Vagina (tissue), 2 donors: Measurements from ENCODE around the gene PLEKHA5. TPM values are rescaled to one million over a fixed set of nuclear protein-coding genes. Genes with fewer than 3 reads are reported as not detected.
"Not testable (repeated sequence)": the region's sequence is repeated elsewhere in the genome, so short reads cannot be mapped to it uniquely, and the experiment has no call there.

ENCODE experiments used
- DNase-seq, 2 donors: peaks; one replicate each; pipeline ENCODE4 v3.0.0-alpha.2; 2017; ENCODE audit errors: extremely low spot score in 2 of 2
- H3K27ac ChIP-seq: fragments of 200-600 bp; sonication (generic); one replicate; pipeline ENCODE4 v1.5.1; 2019
- H3K27me3 ChIP-seq: fragments of 200-600 bp; sonication (generic); one replicate; pipeline ENCODE4 v1.5.1; 2019
- H3K36me3 ChIP-seq, 2 donors: fragments of 200-600 bp; sonication (generic); one replicate each; pipeline ENCODE4 v1.5.1; 2017 to 2019
- H3K4me1 ChIP-seq: fragments of 200-600 bp; sonication (generic); one replicate; pipeline ENCODE4 v1.5.1; 2019
- H3K4me3 ChIP-seq, 2 donors: fragments of 200-600 bp; sonication (generic); 1 replicate in 1 of 2; 2 replicates in 1 of 2; pipeline ENCODE4 v1.5.1; 2016 to 2019
- H3K9me3 ChIP-seq: fragments of 200-600 bp; sonication (generic); one replicate; pipeline ENCODE4 v1.5.1; 2019
- CTCF ChIP-seq, 3 experiments: fragments of 450-650 bp in 2 of 3; fragments of 200-600 bp in 1 of 3; sonication (generic) in 1 of 3; IDR thresholded peaks; one replicate each; pipeline ENCODE4 v1.5.1; 2017 to 2019; ENCODE audit warnings: antibody characterized with exemption in 3 of 3, mild to moderate bottlenecking in 2 of 3, moderate library complexity in 2 of 3
- POLR2A ChIP-seq, 2 donors: fragments of 450-650 bp; IDR thresholded peaks; one replicate each; pipeline ENCODE4 v1.6.1; 2017; ENCODE audit warnings: antibody characterized with exemption in 2 of 2, mild to moderate bottlenecking in 2 of 2, moderate library complexity in 2 of 2
- POLR2AphosphoS5 ChIP-seq, 2 donors: sonication (generic); formaldehyde crosslinking; IDR thresholded peaks; one replicate each; pipeline ENCODE4 v1.9.0; 2017; ENCODE audit warnings: antibody characterized with exemption in 2 of 2, mild to moderate bottlenecking in 2 of 2, low read depth in 1 of 2; ENCODE audit not compliant: insufficient read depth in 1 of 2
- intact Hi-C: fragments of 100-400 bp; cut with DNase I; formaldehyde crosslinking; loops from one replicate; pipeline ENCODE4 v1.15.1; 2023
- total RNA-seq: library from RNA; depleted of rRNA; stranded (reverse); fragments of >200 nt; gene quantifications from one replicate; pipeline ENCODE4 v1.2.3, GENCODE V29; 2016

Gene PLEKHA5
- total RNA-seq, 1 donor from 2014 or later = 58.4 TPM

GRCh38 chr12:19166387-19166786, 36.9 kb downstream of the PLEKHA5 start:
- TF ChIP-seq POLR2AphosphoS5 (IDR thresholded peaks at IDR 0.05; ENCODE audit: insufficient read depth in 1 of 2, low read depth in 1 of 2) (no peak), CTCF (IDR thresholded peaks at IDR 0.05) (no peak), POLR2A (IDR thresholded peaks at IDR 0.05) (no peak)
- Histone ChIP-seq H3K36me3 (no peaks in the 10 kb centered on the region), H3K9me3 (no peaks in the 10 kb centered on the region), H3K27me3 (no peaks in the 10 kb centered on the region), H3K4me3 (no peak overlapping the region), H3K4me1 (peaks cover 48% of the 10 kb centered on the region), H3K27ac (no peak overlapping the region)
- no peak for DNase-seq
- intact Hi-C loops = no loop called here

GRCh38 chr12:19166956-19167355, 37.4 kb downstream of the PLEKHA5 start:
- Histone ChIP-seq H3K27ac (no peak overlapping the region), H3K4me3 (no peak overlapping the region), H3K9me3 (no peaks in the 10 kb centered on the region), H3K4me1 (peaks cover 45% of the 10 kb centered on the region), H3K27me3 (no peaks in the 10 kb centered on the region), H3K36me3 (no peaks in the 10 kb centered on the region)
- intact Hi-C loops = no loop called here
- TF ChIP-seq POLR2A (IDR thresholded peaks at IDR 0.05) = no peak
- TF ChIP-seq CTCF (IDR thresholded peaks at IDR 0.05) = no peak
- TF ChIP-seq POLR2AphosphoS5 (IDR thresholded peaks at IDR 0.05; ENCODE audit: insufficient read depth in 1 of 2, low read depth in 1 of 2) = no peak
- DNase-seq = no peak

GRCh38 chr12:19167708-19168107, 38.2 kb downstream of the PLEKHA5 start:
- intact Hi-C loops = no loop called here
- TF ChIP-seq POLR2AphosphoS5 (IDR thresholded peaks at IDR 0.05; ENCODE audit: insufficient read depth in 1 of 2, low read depth in 1 of 2) = no peak
- no peak for TF ChIP-seq POLR2A (IDR thresholded peaks at IDR 0.05)
- no peak for TF ChIP-seq CTCF (IDR thresholded peaks at IDR 0.05)
- no peak overlapping the region for H3K27ac ChIP-seq
- no peak for DNase-seq
- no peaks in the 10 kb centered on the region for H3K27me3 ChIP-seq
- peaks cover 45% of the 10 kb centered on the region for H3K4me1 ChIP-seq
- no peak overlapping the region for H3K4me3 ChIP-seq
- no peaks in the 10 kb centered on the region for H3K9me3 ChIP-seq
- no peaks in the 10 kb centered on the region for H3K36me3 ChIP-seq

GRCh38 chr12:19168644-19169043, 39.1 kb downstream of the PLEKHA5 start:
- Histone ChIP-seq H3K27ac (no peak overlapping the region), H3K36me3 (no peaks in the 10 kb centered on the region), H3K27me3 (no peaks in the 10 kb centered on the region), H3K4me1 (peaks cover 45% of the 10 kb centered on the region), H3K9me3 (no peaks in the 10 kb centered on the region), H3K4me3 (no peak overlapping the region)
- intact Hi-C loops = no loop called here
- TF ChIP-seq CTCF (IDR thresholded peaks at IDR 0.05) (no peak), POLR2AphosphoS5 (IDR thresholded peaks at IDR 0.05; ENCODE audit: insufficient read depth in 1 of 2, low read depth in 1 of 2) (no peak), POLR2A (IDR thresholded peaks at IDR 0.05) (no peak)
- DNase-seq = no peak

- Histone ChIP-seq H3K27me3 (no peaks in the 10 kb centered on the region), H3K4me3 (no peak overlapping the region), H3K36me3 (no peaks in the 10 kb centered on the region), H3K9me3 (no peaks in the 10 kb centered on the region), H3K27ac (no peak overlapping the region), H3K4me1 (peaks cover 44% of the 10 kb centered on the region)
- intact Hi-C loops = no loop called here
- TF ChIP-seq POLR2A (IDR thresholded peaks at IDR 0.05) (no peak), CTCF (IDR thresholded peaks at IDR 0.05) (no peak), POLR2AphosphoS5 (IDR thresholded peaks at IDR 0.05; ENCODE audit: insufficient read depth in 1 of 2, low read depth in 1 of 2) (no peak)
- no peak for DNase-seq
Observed at GRCh38 chr12:19169222-19169621, 39.7 kb downstream of the PLEKHA5 start.

- DNase-seq, H3K9me3 ChIP-seq, H3K27me3 ChIP-seq, intact Hi-C loops, H3K27ac ChIP-seq, H3K36me3 ChIP-seq, H3K4me3 ChIP-seq: not testable (repeated sequence)
- peaks cover 34% of the 10 kb centered on the region for H3K4me1 ChIP-seq
Observed at GRCh38 chr12:19170286-19170685, 40.8 kb downstream of the PLEKHA5 start.
